ENCODE data around the gene EXOC6B.

- TF ChIP-seq, protein P1, sequence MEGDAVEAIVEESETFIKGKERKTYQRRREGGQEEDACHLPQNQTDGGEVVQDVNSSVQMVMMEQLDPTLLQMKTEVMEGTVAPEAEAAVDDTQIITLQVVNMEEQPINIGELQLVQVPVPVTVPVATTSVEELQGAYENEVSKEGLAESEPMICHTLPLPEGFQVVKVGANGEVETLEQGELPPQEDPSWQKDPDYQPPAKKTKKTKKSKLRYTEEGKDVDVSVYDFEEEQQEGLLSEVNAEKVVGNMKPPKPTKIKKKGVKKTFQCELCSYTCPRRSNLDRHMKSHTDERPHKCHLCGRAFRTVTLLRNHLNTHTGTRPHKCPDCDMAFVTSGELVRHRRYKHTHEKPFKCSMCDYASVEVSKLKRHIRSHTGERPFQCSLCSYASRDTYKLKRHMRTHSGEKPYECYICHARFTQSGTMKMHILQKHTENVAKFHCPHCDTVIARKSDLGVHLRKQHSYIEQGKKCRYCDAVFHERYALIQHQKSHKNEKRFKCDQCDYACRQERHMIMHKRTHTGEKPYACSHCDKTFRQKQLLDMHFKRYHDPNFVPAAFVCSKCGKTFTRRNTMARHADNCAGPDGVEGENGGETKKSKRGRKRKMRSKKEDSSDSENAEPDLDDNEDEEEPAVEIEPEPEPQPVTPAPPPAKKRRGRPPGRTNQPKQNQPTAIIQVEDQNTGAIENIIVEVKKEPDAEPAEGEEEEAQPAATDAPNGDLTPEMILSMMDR (IDR thresholded peaks at IDR 0.05), result no peak
- no peak for TF ChIP-seq POLR2A (IDR thresholded peaks at IDR 0.05)
These were observed 671.9 kb downstream of the EXOC6B start for GRCh38 chr2:72153924-72154323.
